ENCODE results near the gene GRIN3B.

- no peak for TF ChIP-seq EP300 (IDR thresholded peaks at IDR 0.05; ENCODE audit: borderline replicate concordance)
- TF ChIP-seq USF1 (IDR thresholded peaks at IDR 0.05): no peak
- no peak for TF ChIP-seq TCF12 (IDR thresholded peaks at IDR 0.05; ENCODE audit: low read depth)
- TF ChIP-seq EGR1 (IDR thresholded peaks at IDR 0.05): no peak
- TF ChIP-seq MAX (IDR thresholded peaks at IDR 0.05): no peak
- TF ChIP-seq RAD21 (IDR thresholded peaks at IDR 0.05; ENCODE audit: low read depth): no peak
- no peak for TF ChIP-seq ZBTB7A (IDR thresholded peaks at IDR 0.05; ENCODE audit: low read depth)
- no peak for TF ChIP-seq TEAD4 (IDR thresholded peaks at IDR 0.05)
- no peak for TF ChIP-seq FOXM1 (IDR thresholded peaks at IDR 0.05; ENCODE audit: borderline replicate concordance, low read depth)
- TF ChIP-seq CREB1 (IDR thresholded peaks at IDR 0.05; ENCODE audit: low read depth): no peak
- TF ChIP-seq REST (IDR thresholded peaks at IDR 0.05; ENCODE audit: low read depth): no peak
- no peak for TF ChIP-seq YY1 (IDR thresholded peaks at IDR 0.05; ENCODE audit: low read depth)
- TF ChIP-seq NFIC (IDR thresholded peaks at IDR 0.05): no peak
- no peak for TF ChIP-seq TAF1 (IDR thresholded peaks at IDR 0.05; ENCODE audit: low read depth)
Observed at GRCh38 chr19:966485-967088, 33.6 kb upstream of the GRIN3B start.
